GM23338 (cell line): ENCODE data around the gene NINJ1. TPM values are rescaled to one million over a fixed set of nuclear protein-coding genes. Genes with fewer than 3 reads are reported as not detected.

Source experiments
- CREB1 ChIP-seq: fragments of 250-450 bp; sonication (Bioruptor Pico); IDR thresholded peaks from 2 replicates; pipeline ENCODE4 v1.5.0; 2020; ENCODE audit warnings: low read depth, mild to moderate bottlenecking, moderate library complexity
- NANOG ChIP-seq: IDR thresholded peaks from 2 replicates; pipeline ENCODE4 v1.6.1; 2016; ENCODE audit warnings: antibody characterized with exemption, borderline replicate concordance
- STAT1 ChIP-seq: IDR thresholded peaks from one replicate; pipeline ENCODE4 v1.6.1; 2016; ENCODE audit warnings: antibody characterized with exemption; ENCODE audit not compliant: unreplicated experiment
- polyA plus RNA-seq: library from polyadenylated mRNA; unstranded; fragments of >200 nt; fragmentation: Nextera tagmentation; extraction: Ambion mirVana; gene quantifications from 2 replicates; pipeline ENCODE4 v1.2.1, GENCODE V29; 2016
- total RNA-seq: library from RNA; depleted of rRNA; stranded (reverse); fragments of >200 nt; shearing (Covaris generic); gene quantifications from 2 replicates; pipeline ENCODE4 v1.2.3, GENCODE V29; 2014
- TF ChIP-seq, protein P1 (sequence below): IDR thresholded peaks from one replicate; pipeline ENCODE4 v1.6.1; 2018; ENCODE audit warnings: antibody characterized with exemption; ENCODE audit not compliant: unreplicated experiment
- TF ChIP-seq, protein P2 (sequence below): fragments of 250-450 bp; sonication (Bioruptor Pico); IDR thresholded peaks from 2 replicates; pipeline ENCODE4 v1.5.0; 2020; ENCODE audit warnings: mild to moderate bottlenecking, moderate library complexity

The NINJ1 gene
- total and polyA plus RNA-seq, 2 experiments from 2014 or later: 36.3 to 39.7 TPM

DNA sequence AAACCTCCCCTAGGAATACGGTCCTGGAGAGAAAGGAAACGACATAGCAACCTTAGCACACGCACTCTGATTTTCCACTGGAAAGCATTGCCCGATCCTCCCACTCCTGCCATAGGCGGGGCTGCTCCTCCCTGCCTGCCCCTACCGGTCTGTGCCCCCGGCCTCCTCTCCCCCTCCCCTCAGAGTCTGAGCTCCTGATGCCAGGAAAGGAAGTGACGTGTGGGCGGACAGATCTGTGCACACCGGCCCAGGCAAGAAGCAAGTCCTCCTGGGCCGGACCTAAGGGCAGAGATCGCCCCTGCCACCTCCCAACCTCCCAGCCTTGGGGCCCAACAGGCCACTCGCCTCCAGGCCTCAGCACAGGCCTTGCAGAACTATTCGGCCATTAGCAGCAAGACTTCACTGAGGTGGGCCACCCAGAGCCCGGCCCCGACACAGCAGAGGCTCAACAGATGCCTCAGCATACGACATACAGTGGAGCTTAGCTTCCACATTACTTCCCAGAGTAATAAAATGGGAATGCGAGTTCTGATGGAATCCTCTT lies 7.2 kb downstream of the NINJ1 start (continued):
- TF ChIP-seq, protein P1, sequence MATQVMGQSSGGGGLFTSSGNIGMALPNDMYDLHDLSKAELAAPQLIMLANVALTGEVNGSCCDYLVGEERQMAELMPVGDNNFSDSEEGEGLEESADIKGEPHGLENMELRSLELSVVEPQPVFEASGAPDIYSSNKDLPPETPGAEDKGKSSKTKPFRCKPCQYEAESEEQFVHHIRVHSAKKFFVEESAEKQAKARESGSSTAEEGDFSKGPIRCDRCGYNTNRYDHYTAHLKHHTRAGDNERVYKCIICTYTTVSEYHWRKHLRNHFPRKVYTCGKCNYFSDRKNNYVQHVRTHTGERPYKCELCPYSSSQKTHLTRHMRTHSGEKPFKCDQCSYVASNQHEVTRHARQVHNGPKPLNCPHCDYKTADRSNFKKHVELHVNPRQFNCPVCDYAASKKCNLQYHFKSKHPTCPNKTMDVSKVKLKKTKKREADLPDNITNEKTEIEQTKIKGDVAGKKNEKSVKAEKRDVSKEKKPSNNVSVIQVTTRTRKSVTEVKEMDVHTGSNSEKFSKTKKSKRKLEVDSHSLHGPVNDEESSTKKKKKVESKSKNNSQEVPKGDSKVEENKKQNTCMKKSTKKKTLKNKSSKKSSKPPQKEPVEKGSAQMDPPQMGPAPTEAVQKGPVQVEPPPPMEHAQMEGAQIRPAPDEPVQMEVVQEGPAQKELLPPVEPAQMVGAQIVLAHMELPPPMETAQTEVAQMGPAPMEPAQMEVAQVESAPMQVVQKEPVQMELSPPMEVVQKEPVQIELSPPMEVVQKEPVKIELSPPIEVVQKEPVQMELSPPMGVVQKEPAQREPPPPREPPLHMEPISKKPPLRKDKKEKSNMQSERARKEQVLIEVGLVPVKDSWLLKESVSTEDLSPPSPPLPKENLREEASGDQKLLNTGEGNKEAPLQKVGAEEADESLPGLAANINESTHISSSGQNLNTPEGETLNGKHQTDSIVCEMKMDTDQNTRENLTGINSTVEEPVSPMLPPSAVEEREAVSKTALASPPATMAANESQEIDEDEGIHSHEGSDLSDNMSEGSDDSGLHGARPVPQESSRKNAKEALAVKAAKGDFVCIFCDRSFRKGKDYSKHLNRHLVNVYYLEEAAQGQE: no peak
- TF ChIP-seq CREB1 (CRISPR knock-in tag): no peak
- TF ChIP-seq NANOG: no peak
- TF ChIP-seq, protein P2, sequence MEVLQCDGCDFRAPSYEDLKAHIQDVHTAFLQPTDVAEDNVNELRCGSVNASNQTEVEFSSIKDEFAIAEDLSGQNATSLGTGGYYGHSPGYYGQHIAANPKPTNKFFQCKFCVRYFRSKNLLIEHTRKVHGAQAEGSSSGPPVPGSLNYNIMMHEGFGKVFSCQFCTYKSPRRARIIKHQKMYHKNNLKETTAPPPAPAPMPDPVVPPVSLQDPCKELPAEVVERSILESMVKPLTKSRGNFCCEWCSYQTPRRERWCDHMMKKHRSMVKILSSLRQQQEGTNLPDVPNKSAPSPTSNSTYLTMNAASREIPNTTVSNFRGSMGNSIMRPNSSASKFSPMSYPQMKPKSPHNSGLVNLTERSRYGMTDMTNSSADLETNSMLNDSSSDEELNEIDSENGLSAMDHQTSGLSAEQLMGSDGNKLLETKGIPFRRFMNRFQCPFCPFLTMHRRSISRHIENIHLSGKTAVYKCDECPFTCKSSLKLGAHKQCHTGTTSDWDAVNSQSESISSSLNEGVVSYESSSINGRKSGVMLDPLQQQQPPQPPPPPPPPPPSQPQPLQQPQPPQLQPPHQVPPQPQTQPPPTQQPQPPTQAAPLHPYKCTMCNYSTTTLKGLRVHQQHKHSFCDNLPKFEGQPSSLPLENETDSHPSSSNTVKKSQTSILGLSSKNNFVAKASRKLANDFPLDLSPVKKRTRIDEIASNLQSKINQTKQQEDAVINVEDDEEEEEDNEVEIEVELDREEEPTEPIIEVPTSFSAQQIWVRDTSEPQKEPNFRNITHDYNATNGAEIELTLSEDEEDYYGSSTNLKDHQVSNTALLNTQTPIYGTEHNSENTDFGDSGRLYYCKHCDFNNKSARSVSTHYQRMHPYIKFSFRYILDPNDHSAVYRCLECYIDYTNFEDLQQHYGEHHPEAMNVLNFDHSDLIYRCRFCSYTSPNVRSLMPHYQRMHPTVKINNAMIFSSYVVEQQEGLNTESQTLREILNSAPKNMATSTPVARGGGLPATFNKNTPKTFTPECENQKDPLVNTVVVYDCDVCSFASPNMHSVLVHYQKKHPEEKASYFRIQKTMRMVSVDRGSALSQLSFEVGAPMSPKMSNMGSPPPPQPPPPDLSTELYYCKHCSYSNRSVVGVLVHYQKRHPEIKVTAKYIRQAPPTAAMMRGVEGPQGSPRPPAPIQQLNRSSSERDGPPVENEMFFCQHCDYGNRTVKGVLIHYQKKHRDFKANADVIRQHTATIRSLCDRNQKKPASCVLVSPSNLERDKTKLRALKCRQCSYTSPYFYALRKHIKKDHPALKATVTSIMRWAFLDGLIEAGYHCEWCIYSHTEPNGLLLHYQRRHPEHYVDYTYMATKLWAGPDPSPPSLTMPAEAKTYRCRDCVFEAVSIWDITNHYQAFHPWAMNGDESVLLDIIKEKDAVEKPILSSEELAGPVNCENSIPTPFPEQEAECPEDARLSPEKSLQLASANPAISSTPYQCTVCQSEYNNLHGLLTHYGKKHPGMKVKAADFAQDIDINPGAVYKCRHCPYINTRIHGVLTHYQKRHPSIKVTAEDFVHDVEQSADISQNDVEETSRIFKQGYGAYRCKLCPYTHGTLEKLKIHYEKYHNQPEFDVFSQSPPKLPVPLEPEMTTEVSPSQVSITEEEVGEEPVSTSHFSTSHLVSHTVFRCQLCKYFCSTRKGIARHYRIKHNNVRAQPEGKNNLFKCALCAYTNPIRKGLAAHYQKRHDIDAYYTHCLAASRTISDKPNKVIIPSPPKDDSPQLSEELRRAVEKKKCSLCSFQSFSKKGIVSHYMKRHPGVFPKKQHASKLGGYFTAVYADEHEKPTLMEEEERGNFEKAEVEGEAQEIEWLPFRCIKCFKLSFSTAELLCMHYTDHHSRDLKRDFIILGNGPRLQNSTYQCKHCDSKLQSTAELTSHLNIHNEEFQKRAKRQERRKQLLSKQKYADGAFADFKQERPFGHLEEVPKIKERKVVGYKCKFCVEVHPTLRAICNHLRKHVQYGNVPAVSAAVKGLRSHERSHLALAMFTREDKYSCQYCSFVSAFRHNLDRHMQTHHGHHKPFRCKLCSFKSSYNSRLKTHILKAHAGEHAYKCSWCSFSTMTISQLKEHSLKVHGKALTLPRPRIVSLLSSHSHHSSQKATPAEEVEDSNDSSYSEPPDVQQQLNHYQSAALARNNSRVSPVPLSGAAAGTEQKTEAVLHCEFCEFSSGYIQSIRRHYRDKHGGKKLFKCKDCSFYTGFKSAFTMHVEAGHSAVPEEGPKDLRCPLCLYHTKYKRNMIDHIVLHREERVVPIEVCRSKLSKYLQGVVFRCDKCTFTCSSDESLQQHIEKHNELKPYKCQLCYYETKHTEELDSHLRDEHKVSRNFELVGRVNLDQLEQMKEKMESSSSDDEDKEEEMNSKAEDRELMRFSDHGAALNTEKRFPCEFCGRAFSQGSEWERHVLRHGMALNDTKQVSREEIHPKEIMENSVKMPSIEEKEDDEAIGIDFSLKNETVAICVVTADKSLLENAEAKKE (CRISPR knock-in tag): no peak
- no peak for TF ChIP-seq STAT1
